OCI-LY3 (cell line): Measurements from ENCODE around the gene KLF11.

Source experiments
- H2AFZ ChIP-seq: fragments of 200-600, 300-600 bp; shearing (Covaris generic); 2 replicates; pipeline ENCODE4 v1.6.0; 2014; ENCODE audit warnings: antibody characterized with exemption, low read depth, low read length
- H3K27ac ChIP-seq: fragments of 200-600, 300-600 bp; sonication (generic); 2 replicates; pipeline ENCODE4 v1.5.1; 2014; ENCODE audit warnings: mild to moderate bottlenecking, low read length, moderate library complexity, mixed read lengths
- H3K27me3 ChIP-seq: fragments of 200-600, 300-600 bp; sonication (generic); 2 replicates; pipeline ENCODE4 v1.6.1; 2014; ENCODE audit warnings: low read depth, low read length, mixed read lengths
- H3K36me3 ChIP-seq: fragments of 200-600, 300-600 bp; sonication (generic); replicated peaks from 2 replicates; pipeline ENCODE3; 2014; ENCODE audit warnings: low read depth, low read length, mixed read lengths
- H3K4me1 ChIP-seq: fragments of 300-600, 200-600 bp; sonication (generic); 2 replicates; pipeline ENCODE4 v1.6.1; 2014; ENCODE audit warnings: low read length, mixed read lengths
- H3K4me2 ChIP-seq: fragments of 200-600, 300-600 bp; sonication (generic); 2 replicates; pipeline ENCODE4 v1.6.1; 2014; ENCODE audit warnings: low read length, mixed read lengths
- H3K4me3 ChIP-seq: fragments of 300-600, 200-600 bp; sonication (generic); 2 replicates; pipeline ENCODE4 v1.5.1; 2014; ENCODE audit warnings: antibody characterized with exemption, mild to moderate bottlenecking, low read length, moderate library complexity
- H3K79me2 ChIP-seq: fragments of 300-600, 200-600 bp; shearing (Covaris generic); 2 replicates; pipeline ENCODE4 v1.6.1; 2014; ENCODE audit warnings: mild to moderate bottlenecking, low read length, mixed read lengths
- H3K9ac ChIP-seq: fragments of 300-600, 200-600 bp; shearing (Covaris generic); 2 replicates; pipeline ENCODE4 v1.6.0; 2014; ENCODE audit warnings: mild to moderate bottlenecking, low read length, moderate library complexity
- H3K9me3 ChIP-seq: fragments of 200-600, 300-600 bp; shearing (Covaris generic); 2 replicates; pipeline ENCODE4 v1.6.1; 2014; ENCODE audit warnings: low read length, mixed read lengths; ENCODE audit not compliant: insufficient read depth
- H4K20me1 ChIP-seq: fragments of 200-600, 300-600 bp; sonication (generic); 2 replicates; pipeline ENCODE4 v1.6.1; 2016; ENCODE audit warnings: low read length, mixed read lengths; ENCODE audit not compliant: insufficient read depth
- CTCF ChIP-seq: fragments of 200-600, 300-600 bp; sonication (generic); IDR thresholded peaks from 2 replicates; pipeline ENCODE4 v1.5.1; 2014; ENCODE audit warnings: antibody characterized with exemption, low read length, low read depth
- EZH2phosphoT487 ChIP-seq: fragments of 200-600 bp; shearing (Covaris generic); IDR thresholded peaks from 2 replicates; pipeline ENCODE4 v1.6.1; 2018; ENCODE audit warnings: antibody characterized with exemption, mixed run types, low read depth

The KLF11 gene

DNA sequence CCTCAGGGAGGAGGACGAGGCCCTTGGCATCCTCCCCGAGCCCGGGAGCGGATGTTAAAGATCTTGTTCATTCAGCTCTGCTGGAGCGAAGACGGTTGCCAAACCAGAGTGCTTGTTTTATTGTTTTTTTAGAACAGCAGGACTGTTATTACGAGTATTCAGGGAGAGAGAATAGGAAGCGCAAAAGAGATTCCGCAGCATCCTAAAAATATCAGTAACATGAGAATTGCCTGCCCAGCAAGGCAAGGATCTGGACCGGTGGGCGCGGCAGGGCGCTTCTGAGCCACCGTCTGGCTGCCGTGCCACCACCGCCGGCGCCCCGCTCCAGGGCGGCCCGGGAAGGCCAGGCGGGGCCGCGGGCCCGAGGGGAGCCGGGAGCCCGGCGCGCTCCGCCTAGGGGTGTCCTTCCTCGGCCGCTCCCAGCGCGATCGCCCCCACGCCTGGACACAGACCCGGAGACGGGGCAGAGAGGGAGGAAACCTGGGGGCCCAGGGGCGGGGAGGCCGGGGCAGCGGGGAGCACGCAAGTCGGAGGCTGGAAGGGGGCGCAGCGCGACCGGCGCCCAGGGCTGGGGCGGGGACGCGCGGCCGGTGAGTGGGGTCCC lies 36.0 kb downstream of the KLF11 start:
- Histone ChIP-seq H3K4me3 (peak overlapping the region; percentile 70), H3K9ac (no peak overlapping the region; the same call in 1 of the 2 replicates), H4K20me1 (0 out of 2 replicates have a peak, but pooled peaks cover 4% of the 10 kb centered on the region), H3K4me1 (peaks cover 40% of the 10 kb centered on the region), H3K79me2 (no peaks in the 10 kb centered on the region), H2AFZ (peak overlapping the region; percentile 42; the same call in 1 of the 2 replicates), H3K27ac (no peak overlapping the region), H3K4me2 (peak overlapping the region; percentile 70), H3K36me3 (no peaks in the 10 kb centered on the region), H3K9me3 (no peaks in the 10 kb centered on the region), H3K27me3 (peaks cover 84% of the 10 kb centered on the region)
- peak; percentile 69; the same call in 1 of the 2 replicates for TF ChIP-seq EZH2phosphoT487
- no peak for TF ChIP-seq CTCF

DNA sequence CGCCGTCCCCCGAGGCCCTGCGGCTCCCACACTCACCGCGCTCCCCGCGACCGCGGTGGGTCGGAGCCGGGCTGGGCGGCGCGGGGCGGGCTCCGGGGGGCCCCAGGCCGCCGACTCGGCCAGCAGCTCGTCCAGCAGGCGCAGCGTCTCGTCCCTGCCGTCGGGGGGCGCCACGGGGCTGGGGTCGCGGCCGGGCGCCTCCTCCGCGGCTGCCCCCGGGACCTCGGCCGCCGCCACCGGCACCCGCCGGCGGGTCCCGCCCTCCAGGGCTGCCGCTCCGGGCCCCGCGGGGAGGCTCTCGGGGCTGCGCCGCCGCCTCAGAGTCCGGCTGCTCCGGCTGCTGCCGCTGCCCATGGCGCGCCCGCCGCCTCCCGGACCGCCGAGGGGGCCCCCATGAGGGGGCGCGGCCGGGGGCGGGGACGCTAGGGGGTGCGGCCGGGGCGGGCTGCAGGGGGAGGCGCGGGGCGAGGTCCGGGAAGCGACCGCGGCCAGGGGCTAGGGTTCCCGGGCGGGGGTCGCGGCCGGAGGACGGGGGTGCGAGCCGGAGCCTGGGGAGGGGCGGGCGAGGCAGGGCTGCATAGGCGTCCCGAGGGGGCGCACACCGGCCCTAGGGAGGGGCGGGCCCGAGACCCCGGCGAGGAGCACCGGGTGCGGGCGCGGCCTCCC lies 36.7 kb downstream of the KLF11 start, which contains the start of gene CYS1:
Gene CYS1, minus strand, starts transcription at position 542 of the 666 bp plus-strand sequence. Its CDS starts 188 bp downstream, at position 354.
- Histone ChIP-seq H3K36me3 (no peaks in the 10 kb centered on the region), H3K9me3 (no peaks in the 10 kb centered on the region), H3K4me2 (peak within 1 kb of the TSS; percentile 70), H3K4me3 (peak within 1 kb of the TSS; percentile 70), H3K27ac (no peak within 1 kb of the TSS), H3K9ac (no peak within 1 kb of the TSS; the same call in 1 of the 2 replicates), H3K79me2 (no peaks in the 10 kb centered on the region), H3K27me3 (peaks cover 86% of the 10 kb centered on the region), H4K20me1 (0 out of 2 replicates have a peak, but pooled peaks cover 4% of the 10 kb centered on the region), H2AFZ (peak within 1 kb of the TSS; percentile 42; the same call in 1 of the 2 replicates), H3K4me1 (peaks cover 42% of the 10 kb centered on the region)
- TF ChIP-seq EZH2phosphoT487 = no peak

DNA sequence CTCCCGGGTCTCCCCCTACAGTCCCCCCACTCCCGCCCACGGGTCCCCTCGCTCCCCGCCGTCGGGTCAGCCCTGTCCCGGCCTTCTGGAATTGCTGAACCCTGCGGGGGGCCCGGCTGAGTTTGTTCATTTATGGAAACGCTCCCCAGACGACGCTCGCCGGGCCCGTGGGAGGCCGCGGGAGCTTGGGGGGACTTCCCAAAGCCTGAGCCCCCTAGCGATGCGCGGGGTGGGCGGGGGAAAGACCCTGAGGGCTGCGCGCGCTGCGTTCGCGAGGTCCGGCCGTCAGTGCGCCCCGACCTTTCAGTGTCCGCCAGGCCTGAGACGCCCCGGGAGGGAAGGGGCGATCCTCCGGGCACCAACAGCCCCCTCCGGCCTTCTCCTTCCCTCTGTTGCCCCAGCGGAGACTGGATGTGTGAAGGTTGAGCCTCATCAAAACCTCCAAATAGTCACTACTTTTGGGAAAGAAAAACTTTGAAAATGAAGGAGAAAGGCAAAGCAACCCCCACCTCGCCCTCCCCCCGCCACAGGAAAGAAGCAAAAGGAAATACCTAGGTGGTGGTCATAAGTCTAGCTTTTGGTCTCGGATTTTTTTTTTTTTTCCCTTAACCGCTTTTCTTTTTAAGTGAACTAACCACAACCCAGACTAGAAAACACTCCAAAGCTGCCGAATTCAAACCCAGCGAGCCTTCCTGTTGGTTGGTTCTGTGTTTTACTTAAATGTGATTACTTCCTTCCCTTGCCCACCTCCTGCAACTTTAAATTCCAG lies 37.4 kb downstream of the KLF11 start:
- Histone ChIP-seq H4K20me1 (0 out of 2 replicates have a peak, but pooled peaks cover 4% of the 10 kb centered on the region), H3K36me3 (no peaks in the 10 kb centered on the region), H2AFZ (no peak overlapping the region), H3K4me1 (peaks cover 38% of the 10 kb centered on the region), H3K27me3 (peaks cover 87% of the 10 kb centered on the region), H3K79me2 (no peaks in the 10 kb centered on the region), H3K9me3 (no peaks in the 10 kb centered on the region), H3K9ac (no peak overlapping the region), H3K27ac (no peak overlapping the region), H3K4me2 (peak overlapping the region; percentile 47), H3K4me3 (peak overlapping the region; percentile 55)
- TF ChIP-seq EZH2phosphoT487 (no peak), CTCF (no peak)

DNA sequence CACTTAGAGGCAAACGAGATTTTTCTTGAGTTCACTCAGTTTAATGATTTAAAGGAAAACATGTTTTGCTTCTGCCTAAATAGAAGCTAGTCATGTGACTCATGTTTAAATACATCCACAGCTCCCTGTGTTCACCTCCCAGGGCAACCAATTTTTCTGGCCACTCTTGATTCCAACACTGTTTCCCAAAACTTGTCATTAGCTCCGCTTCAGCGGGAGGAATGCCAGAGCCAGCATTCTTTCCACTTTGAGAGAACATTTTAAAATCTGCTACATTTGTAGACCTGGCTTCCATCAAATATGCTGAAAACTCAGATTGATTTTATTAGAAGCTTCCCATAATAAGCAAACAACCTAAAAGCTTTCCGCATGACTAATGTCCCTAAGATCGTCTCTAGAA lies 39.7 kb downstream of the KLF11 start:
- no peak overlapping the region for H3K9ac ChIP-seq
- H3K4me1 ChIP-seq = peaks cover 37% of the 10 kb centered on the region
- peak overlapping the region; percentile 24; the same call in 1 of the 2 replicates for H3K4me3 ChIP-seq
- H4K20me1 ChIP-seq = no peaks in the 10 kb centered on the region
- H2AFZ ChIP-seq = no peak overlapping the region
- no peak overlapping the region for H3K27ac ChIP-seq
- H3K27me3 ChIP-seq = peaks cover 74% of the 10 kb centered on the region
- TF ChIP-seq CTCF (no peak), EZH2phosphoT487 (no peak)
- H3K79me2 ChIP-seq = no peaks in the 10 kb centered on the region
- no peaks in the 10 kb centered on the region for H3K9me3 ChIP-seq
- H3K4me2 ChIP-seq = peak overlapping the region; percentile 54
- H3K36me3 ChIP-seq = no peaks in the 10 kb centered on the region
